ENCODE measurements around the gene SYT17. TPM values are rescaled to one million over a fixed set of nuclear protein-coding genes. Genes with fewer than 3 reads are reported as not detected.

The SYT17 gene
- total RNA-seq, 4 donors from 2014 or later: 0.29 to 4.4 (median 2.2) TPM

DNA sequence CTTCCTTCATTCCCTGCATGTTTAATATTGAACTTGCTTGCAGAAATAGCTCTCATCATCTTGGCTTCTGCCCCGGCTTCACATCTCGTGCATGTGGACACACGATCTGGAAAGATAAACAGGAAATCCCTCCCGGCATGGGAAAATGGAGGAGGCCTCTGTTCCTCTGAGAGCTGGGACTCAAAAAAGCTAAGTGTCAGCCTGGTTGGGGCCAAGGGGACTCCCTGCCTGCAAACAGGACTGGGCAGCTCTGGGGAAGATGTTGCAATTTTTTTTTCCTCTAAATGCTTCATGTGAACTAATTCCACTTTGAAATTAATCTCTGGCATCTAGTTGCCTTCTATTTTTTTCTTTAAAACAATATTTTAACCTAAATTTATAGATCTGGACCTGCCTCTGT is 29.4 kb upstream of the SYT17 start:
- DNase-seq: peak; percentile 66 to 79
- Histone ChIP-seq H3K4me1 (no peaks in the 10 kb centered on the region), H3K27me3 (no peaks in the 10 kb centered on the region), H3K27ac (peak overlapping the region; percentile 33 to 73), H3K9me3 (no peaks in the 10 kb centered on the region), H3K36me3 (no peaks in the 10 kb centered on the region), H3K4me3 (no peak overlapping the region)
- TF ChIP-seq POLR2A (IDR thresholded peaks at IDR 0.05): no peak
- TF ChIP-seq, protein P1, sequence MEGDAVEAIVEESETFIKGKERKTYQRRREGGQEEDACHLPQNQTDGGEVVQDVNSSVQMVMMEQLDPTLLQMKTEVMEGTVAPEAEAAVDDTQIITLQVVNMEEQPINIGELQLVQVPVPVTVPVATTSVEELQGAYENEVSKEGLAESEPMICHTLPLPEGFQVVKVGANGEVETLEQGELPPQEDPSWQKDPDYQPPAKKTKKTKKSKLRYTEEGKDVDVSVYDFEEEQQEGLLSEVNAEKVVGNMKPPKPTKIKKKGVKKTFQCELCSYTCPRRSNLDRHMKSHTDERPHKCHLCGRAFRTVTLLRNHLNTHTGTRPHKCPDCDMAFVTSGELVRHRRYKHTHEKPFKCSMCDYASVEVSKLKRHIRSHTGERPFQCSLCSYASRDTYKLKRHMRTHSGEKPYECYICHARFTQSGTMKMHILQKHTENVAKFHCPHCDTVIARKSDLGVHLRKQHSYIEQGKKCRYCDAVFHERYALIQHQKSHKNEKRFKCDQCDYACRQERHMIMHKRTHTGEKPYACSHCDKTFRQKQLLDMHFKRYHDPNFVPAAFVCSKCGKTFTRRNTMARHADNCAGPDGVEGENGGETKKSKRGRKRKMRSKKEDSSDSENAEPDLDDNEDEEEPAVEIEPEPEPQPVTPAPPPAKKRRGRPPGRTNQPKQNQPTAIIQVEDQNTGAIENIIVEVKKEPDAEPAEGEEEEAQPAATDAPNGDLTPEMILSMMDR (IDR thresholded peaks at IDR 0.05): no peak
- intact Hi-C loops (cut with DNase I; ENCODE audit: low total_unique reads): no loop called here

DNA sequence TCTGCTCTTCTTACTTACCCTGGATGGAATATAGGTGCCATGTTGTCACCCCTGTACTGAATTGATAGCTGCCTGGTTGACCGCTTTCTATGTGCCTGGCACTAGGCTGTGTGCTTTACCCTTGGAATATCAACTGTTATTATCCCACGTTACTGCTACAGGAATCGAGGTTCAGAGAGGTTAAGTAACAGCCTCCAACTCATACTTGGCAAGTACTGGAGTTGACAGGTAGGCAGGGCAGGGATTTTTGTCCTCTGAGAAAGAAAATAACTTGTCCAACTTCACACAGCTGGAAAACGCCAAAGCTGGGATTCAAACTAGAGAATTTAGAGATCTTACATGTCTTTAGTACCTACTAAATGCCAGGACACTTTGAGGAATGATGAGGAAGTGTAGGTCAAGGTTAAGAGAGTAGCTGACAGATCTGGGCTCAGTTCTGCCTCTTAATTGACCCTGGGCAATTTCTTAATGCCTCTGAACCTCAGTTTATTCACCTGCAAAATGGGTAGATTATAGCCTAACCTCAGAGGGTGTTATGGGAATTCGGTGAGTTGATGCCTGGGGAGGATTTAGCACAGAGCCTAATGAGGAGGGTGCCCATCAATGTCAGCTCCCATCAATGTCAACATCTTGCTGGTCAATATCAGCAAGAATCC is 28.5 kb upstream of the SYT17 start:
- DNase-seq: no peak
- no peaks in the 10 kb centered on the region for H3K27me3 ChIP-seq
- intact Hi-C loops (cut with DNase I; ENCODE audit: low total_unique reads): no loop called here
- peak overlapping the region; percentile 33 to 73 for H3K27ac ChIP-seq
- no peak overlapping the region for H3K4me3 ChIP-seq
- no peak for TF ChIP-seq POLR2A (IDR thresholded peaks at IDR 0.05)
- TF ChIP-seq, protein P1 (IDR thresholded peaks at IDR 0.05): no peak
- H3K36me3 ChIP-seq: no peaks in the 10 kb centered on the region
- no peaks in the 10 kb centered on the region for H3K4me1 ChIP-seq
- H3K9me3 ChIP-seq: no peaks in the 10 kb centered on the region

DNA sequence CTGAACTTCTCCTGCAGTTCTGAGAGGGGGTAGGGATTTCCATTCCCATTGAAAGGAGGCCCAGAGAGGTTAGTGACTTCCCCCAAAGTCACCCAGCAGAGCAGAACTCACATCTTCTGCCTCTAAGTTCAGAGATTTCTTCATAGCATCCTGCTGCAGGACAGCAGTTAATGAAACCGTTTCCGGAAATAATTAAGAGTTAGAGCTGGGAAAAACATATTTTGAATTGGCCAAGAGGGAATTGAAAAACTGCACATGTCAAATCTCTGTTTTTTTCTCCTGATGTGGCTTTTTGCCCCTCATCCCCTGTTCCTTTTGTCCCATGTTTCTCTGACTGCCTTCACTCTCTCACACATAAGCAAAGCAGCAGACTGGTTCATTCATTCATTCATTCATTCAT is 27.6 kb upstream of the SYT17 start:
- intact Hi-C loops (cut with DNase I; ENCODE audit: low total_unique reads): no loop called here
- Histone ChIP-seq H3K4me1 (no peaks in the 10 kb centered on the region), H3K27me3 (no peaks in the 10 kb centered on the region), H3K4me3 (no peak overlapping the region), H3K27ac (no peak overlapping the region), H3K36me3 (no peaks in the 10 kb centered on the region), H3K9me3 (no peaks in the 10 kb centered on the region)
- no peak for DNase-seq
- TF ChIP-seq POLR2A (IDR thresholded peaks at IDR 0.05): no peak
- TF ChIP-seq, protein P1 (IDR thresholded peaks at IDR 0.05): no peak

DNA sequence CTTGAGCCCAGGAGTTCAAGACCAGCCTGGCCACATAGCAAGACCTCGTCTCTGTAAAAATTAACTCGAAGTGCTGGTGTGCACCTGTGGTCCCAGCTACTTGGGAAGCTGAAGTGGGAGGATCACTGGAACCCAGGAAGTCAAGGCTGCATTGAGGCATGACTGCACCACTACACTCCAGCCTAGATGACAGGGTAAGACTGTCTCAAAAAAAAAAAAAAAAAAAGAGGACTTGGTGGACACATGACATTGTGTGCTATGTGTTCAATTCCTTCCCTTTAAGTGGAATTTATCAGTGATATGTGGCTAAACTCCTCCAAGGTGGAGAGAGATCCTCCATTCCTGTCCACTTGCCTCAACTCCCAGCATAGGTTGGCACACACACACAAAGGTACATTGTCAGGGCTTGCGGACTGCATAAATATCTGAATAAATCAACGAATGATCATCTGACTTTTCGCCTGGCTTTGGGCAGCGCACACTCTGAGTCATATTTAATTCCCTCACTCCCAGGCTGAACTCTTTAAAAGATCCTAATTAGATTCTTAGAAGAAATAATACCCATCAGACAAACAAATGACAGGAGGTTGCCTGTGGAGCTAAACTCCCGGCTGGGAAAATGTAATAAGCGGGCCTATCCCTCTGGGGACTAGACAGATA is 25.0 kb upstream of the SYT17 start:
- no peaks in the 10 kb centered on the region for H3K4me1 ChIP-seq
- no peaks in the 10 kb centered on the region for H3K36me3 ChIP-seq
- H3K4me3 ChIP-seq: no peak overlapping the region
- DNase-seq: no peak
- H3K9me3 ChIP-seq: no peaks in the 10 kb centered on the region
- intact Hi-C loops (cut with DNase I; ENCODE audit: low total_unique reads): no loop called here
- TF ChIP-seq, protein P1 (IDR thresholded peaks at IDR 0.05): no peak
- TF ChIP-seq POLR2A (IDR thresholded peaks at IDR 0.05): no peak
- H3K27ac ChIP-seq: no peak overlapping the region
- no peaks in the 10 kb centered on the region for H3K27me3 ChIP-seq

DNA sequence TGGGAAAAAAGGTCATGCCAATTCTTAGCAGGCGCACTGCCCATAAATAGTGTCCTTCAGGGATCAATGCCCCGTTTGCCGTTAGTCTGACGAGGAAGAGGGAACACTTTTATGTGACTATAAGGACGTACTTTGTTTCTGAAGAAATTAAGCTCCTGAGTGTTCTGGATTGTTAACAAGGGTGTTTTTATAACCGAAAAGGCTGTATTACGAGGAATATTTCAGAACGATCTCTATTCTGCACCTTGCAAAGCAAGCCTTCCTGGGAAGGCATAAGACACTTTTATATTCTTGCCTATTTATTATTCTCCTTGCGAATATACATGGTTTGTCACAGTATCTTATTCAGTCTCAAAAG is 24.5 kb upstream of the SYT17 start:
- TF ChIP-seq POLR2A (IDR thresholded peaks at IDR 0.05): no peak
- TF ChIP-seq, protein P1 (IDR thresholded peaks at IDR 0.05): no peak
- H3K36me3 ChIP-seq: no peaks in the 10 kb centered on the region
- intact Hi-C loops (cut with DNase I; ENCODE audit: low total_unique reads): no loop called here
- H3K9me3 ChIP-seq: no peaks in the 10 kb centered on the region
- no peak overlapping the region for H3K4me3 ChIP-seq
- DNase-seq: no peak
- no peaks in the 10 kb centered on the region for H3K4me1 ChIP-seq
- no peak overlapping the region for H3K27ac ChIP-seq
- H3K27me3 ChIP-seq: no peaks in the 10 kb centered on the region
